GM12878 (cell line): Measurements from ENCODE around the gene NHLRC4. TPM values are rescaled to one million over a fixed set of nuclear protein-coding genes. Genes with fewer than 3 reads are reported as not detected.

Source experiments
- ATAC-seq: fragments of 200-7000 bp; cut with Tn5 transposase; 3 replicates; pipeline ENCODE4 v1.9.1; 2020; ENCODE audit warnings: mild to moderate bottlenecking, moderate library complexity
- BruUV-seq: library from RNA; stranded (reverse); fragments of 400-500 nt; replicated peaks from 2 replicates; lab custom pipeline; 2021; lab: Mats Ljungman, UMichigan
- CTCF ChIA-PET: fragments of 300-600 bp; sonication (Branson Sonifier 250); formaldehyde crosslinking; extraction: SDS; loops from one replicate; lab custom pipeline; 2021; ENCODE audit warnings: inconsistent platforms; lab: Yijun Ruan, JAX
- POLR2A ChIA-PET: fragments of 350-600 bp; formaldehyde crosslinking; extraction: SDS; loops from one replicate; lab custom pipeline; 2021; ENCODE audit warnings: inconsistent platforms; lab: Charles Lee
- RAD21 ChIA-PET: fragments of 300-600 bp; sonication (Branson Sonifier 250); formaldehyde crosslinking; loops from one replicate; lab custom pipeline; 2023; ENCODE audit warnings: antibody characterized with exemption; ENCODE audit not compliant: unreplicated experiment; lab: Charles Lee
- SMC1A ChIA-PET: fragments of 300-600 bp; sonication (Branson Sonifier 250); formaldehyde crosslinking; loops from one replicate; lab custom pipeline; 2023; ENCODE audit not compliant: unreplicated experiment, uncharacterized antibody; lab: Charles Lee
- DNase-seq: peaks from one replicate; pipeline ENCODE4 v3.0.0-alpha.2; 2011; ENCODE audit warnings: low read depth, low spot score
- FAIRE-seq: peaks from 3 replicates; lab custom pipeline; 2011; peaks lifted over from hg19 to GRCh38; lab: Jason Lieb, UNC
- H2AFZ ChIP-seq: 2 replicates; pipeline ENCODE4 v1.6.0; 2011; ENCODE audit warnings: low read depth, low read length, control low read depth; ENCODE audit not compliant: control insufficient read depth
- H3K27ac ChIP-seq: 2 replicates; pipeline ENCODE4 v1.5.1; 2011; ENCODE audit warnings: control low read depth; ENCODE audit not compliant: control insufficient read depth, insufficient read depth
- H3K27me3 ChIP-seq, 2 experiments: replicated peaks in 1 of 2; 2 replicates each; pipeline versions ENCODE4 v1.6.0 to v1.6.1; 2011; ENCODE audit warnings: low read length in 1 of 2; ENCODE audit not compliant: control insufficient read depth in 2 of 2, insufficient read depth in 2 of 2
- H3K36me3 ChIP-seq, 2 experiments: 2 replicates each; pipeline ENCODE4 v1.5.1; 2011; ENCODE audit warnings: low read length in 1 of 2; ENCODE audit not compliant: control insufficient read depth in 2 of 2, insufficient read depth in 2 of 2
- H3K4me1 ChIP-seq: 2 replicates; pipeline ENCODE4 v1.6.1; 2011; ENCODE audit warnings: mild to moderate bottlenecking, low read length, moderate library complexity, mixed read lengths; ENCODE audit not compliant: control insufficient read depth, insufficient read depth
- H3K4me2 ChIP-seq: 2 replicates; pipeline ENCODE4 v1.6.0; 2011; ENCODE audit warnings: control low read depth; ENCODE audit not compliant: control insufficient read depth, insufficient read depth
- H3K4me3 ChIP-seq: fragments of 200-600 bp; sonication (generic); 2 replicates; pipeline ENCODE4 v1.5.1; 2016
- H3K79me2 ChIP-seq: 2 replicates; pipeline ENCODE4 v1.6.0; 2011; ENCODE audit warnings: low read length; ENCODE audit not compliant: control insufficient read depth, insufficient read depth
- H3K9ac ChIP-seq: 2 replicates; pipeline ENCODE4 v1.8.0; 2011; ENCODE audit warnings: low read length, control low read depth, mixed read lengths; ENCODE audit not compliant: control insufficient read depth, insufficient read depth
- H3K9me3 ChIP-seq: replicated peaks from 3 replicates; pipeline ENCODE4 v1.5.1; 2011; ENCODE audit warnings: mild to moderate bottlenecking, low read length; ENCODE audit not compliant: control insufficient read depth, insufficient read depth
- H4K20me1 ChIP-seq: 2 replicates; pipeline ENCODE4 v1.6.0; 2011; ENCODE audit not compliant: control insufficient read depth, insufficient read depth
- BHLHE40 ChIP-seq, 2 experiments: fragments of 450-650 bp in 1 of 2; IDR thresholded peaks; 2 replicates each; pipeline ENCODE4 v1.6.1; 2011 to 2017; ENCODE audit warnings: low read depth in 2 of 2, borderline replicate concordance in 1 of 2, improper control_type of control experiment in 1 of 2, low read length in 1 of 2, mild to moderate bottlenecking in 1 of 2
- CBX3 ChIP-seq: fragments of 200-600 bp; sonication (generic); IDR thresholded peaks from 2 replicates; pipeline ENCODE4 v1.6.1; 2016; ENCODE audit warnings: low read depth, borderline replicate concordance
- DPF2 ChIP-seq: fragments of 450-650 bp; IDR thresholded peaks from 2 replicates; pipeline ENCODE4 v1.6.1; 2017; ENCODE audit warnings: mild to moderate bottlenecking
- EZH2 ChIP-seq: IDR thresholded peaks from 2 replicates; pipeline ENCODE4 v1.6.1; 2012; ENCODE audit warnings: low read depth, mild to moderate bottlenecking, control low read depth, inconsistent platforms, low read length, borderline replicate concordance; ENCODE audit not compliant: control insufficient read depth
- IKZF1 ChIP-seq: fragments of 450-650 bp; conservative IDR thresholded peaks from 2 replicates; pipeline ENCODE4 v1.6.1; 2017; ENCODE audit warnings: antibody characterized with exemption, mild to moderate bottlenecking
- MEF2B ChIP-seq: fragments of 450-650 bp; IDR thresholded peaks from 2 replicates; pipeline ENCODE4 v1.6.1; 2018; ENCODE audit warnings: mild to moderate bottlenecking, moderate library complexity; ENCODE audit not compliant: partially characterized antibody, poor library complexity, severe bottlenecking
- MTA2 ChIP-seq: fragments of 450-650 bp; IDR thresholded peaks from 2 replicates; pipeline ENCODE4 v1.6.1; 2016; ENCODE audit warnings: low read depth, mild to moderate bottlenecking, moderate library complexity
- MYB ChIP-seq: fragments of 150-350 bp; IDR thresholded peaks from 2 replicates; pipeline ENCODE4 v1.6.1; 2014; ENCODE audit warnings: mild to moderate bottlenecking, low read depth, low read length, borderline replicate concordance
- NFYA ChIP-seq: IDR thresholded peaks from 2 replicates; pipeline ENCODE4 v1.6.1; 2011; ENCODE audit warnings: low read depth, mild to moderate bottlenecking, low read length, improper control_type of control experiment, borderline replicate concordance
- PAX5 ChIP-seq: IDR thresholded peaks from 2 replicates; pipeline ENCODE4 v1.6.1; 2011; ENCODE audit warnings: low read depth, low read length, borderline replicate concordance
- REST ChIP-seq: IDR thresholded peaks from 2 replicates; pipeline ENCODE4 v1.6.1; 2012; ENCODE audit warnings: mild to moderate bottlenecking, low read depth, low read length
- SIX5 ChIP-seq: IDR thresholded peaks from 2 replicates; pipeline ENCODE4 v1.6.1; 2011; ENCODE audit warnings: mild to moderate bottlenecking, low read depth, low read length, moderate library complexity; ENCODE audit not compliant: severe bottlenecking
- SKIL ChIP-seq: fragments of 450-650 bp; IDR thresholded peaks from 2 replicates; pipeline ENCODE4 v1.6.1; 2017; ENCODE audit warnings: mild to moderate bottlenecking, low read depth, inconsistent platforms; ENCODE audit not compliant: poor library complexity, severe bottlenecking
- SRF ChIP-seq, 2 experiments: IDR thresholded peaks; 2 replicates each; pipeline ENCODE4 v1.6.1; 2011; ENCODE audit warnings: low read depth in 2 of 2, low read length in 2 of 2, mild to moderate bottlenecking in 1 of 2, moderate library complexity in 1 of 2
- STAT1 ChIP-seq: fragments of 450-650 bp; conservative IDR thresholded peaks from 2 replicates; pipeline ENCODE4 v1.6.1; 2014; ENCODE audit warnings: antibody characterized with exemption, mild to moderate bottlenecking
- ZNF622 ChIP-seq: fragments of 450-650 bp; IDR thresholded peaks from 2 replicates; pipeline ENCODE4 v1.6.1; 2017; ENCODE audit warnings: mild to moderate bottlenecking, inconsistent platforms
- WGBS: methylation state at CpG from one replicate; pipeline ENCODE4 v1.1.6; 2016; ENCODE audit warnings: low lambda C conversion rate; ENCODE audit not compliant: insufficient replicate concordance, insufficient coverage; ENCODE audit errors: missing lambda C conversion rate; 5-methylcytosine and 5-hydroxymethylcytosine counted together
- in situ Hi-C: fragments of 300-500 bp; cut with MboI; formaldehyde crosslinking; loops from 9 replicates; pipeline ENCODE4 v1.14.3; 2018; ENCODE audit warnings: mixed read lengths
- intact Hi-C: fragments of 100-400 bp; cut with micrococcal nuclease; formaldehyde crosslinking; loops from one replicate; pipeline ENCODE4 v1.14.2; 2022; ENCODE audit not compliant: unreplicated experiment
- polyA plus RNA-seq, 11 experiments: library from polyadenylated mRNA; depleted of rRNA in 4 of 11; unstranded in 6 of 11; stranded (reverse) in 5 of 11; fragments of >200 nt; fragmentation: Nextera tagmentation in 4 of 11; fragmentation: Illumina TruSeq in 1 of 11; extraction: Ambion mirVana in 4 of 11; extraction: Trizol in 1 of 11; gene quantifications; 1 replicate in 1 of 11; 2 replicates in 10 of 11; pipeline versions ENCODE4 v1.2.1 to v1.2.3, GENCODE V29; 2011 to 2016; ENCODE audit warnings: inconsistent platforms in 2 of 11, missing spikeins in 2 of 11, low read depth in 1 of 11
- total RNA-seq, 4 experiments: library from RNA; depleted of rRNA in 3 of 4; stranded (reverse); fragments of >200 nt in 3 of 4; fragmentation: Illumina TruSeq in 1 of 4; extraction: Trizol in 1 of 4; gene quantifications; 2 replicates each; pipeline versions ENCODE4 v1.2.1 to v1.2.3, GENCODE V29; 2013 to 2021
- TF ChIP-seq, protein P1 (sequence below): IDR thresholded peaks from 2 replicates; pipeline ENCODE4 v1.6.1; 2011; ENCODE audit warnings: low read depth, low read length, improper control_type of control experiment, borderline replicate concordance

Gene NHLRC4
- total and polyA plus RNA-seq, 10 of the 15 experiments (the other 5 are each of a cell fraction or from before 2014, with no cell fraction given): 0.07 to 1.1 (median 0.57) TPM; not detected in 3

GRCh38 chr16:617855-618254 is 51.0 kb downstream of the NHLRC4 start:
- Histone ChIP-seq H3K4me2 (no peak overlapping the region), H3K4me3 (no peak overlapping the region), H2AFZ (no peak overlapping the region), H3K79me2 (no peaks in the 10 kb centered on the region), H3K9ac (no peak overlapping the region), H3K36me3 (no peaks in the 10 kb centered on the region), H3K4me1 (no peaks in the 10 kb centered on the region), H4K20me1 (no peaks in the 10 kb centered on the region), H3K27ac (no peak overlapping the region), H3K9me3 (no peaks in the 10 kb centered on the region), H3K27me3 (no peaks in the 10 kb centered on the region)
- 78% methylated on average over 16 of the region's 16 CpGs for WGBS
- no peak for FAIRE-seq
- no peak for DNase-seq
- ATAC-seq: no peak
- BruUV-seq: no TSS peak
- SMC1A ChIA-PET: no interaction called here
- TF ChIP-seq DPF2 (no peak), SKIL (no peak), CBX3 (no peak), IKZF1 (no peak), STAT1 (no peak), SRF (IDR thresholded peaks at IDR 0.05; ENCODE audit: low read depth in 2 of 2, low read length in 2 of 2) (no peak), REST (no peak), MYB (no peak), ZNF622 (no peak), BHLHE40 (IDR thresholded peaks at IDR 0.05; ENCODE audit: borderline replicate concordance in 1 of 2, low read depth in 2 of 2, low read length in 1 of 2) (no peak), NFYA (no peak), MEF2B (no peak), MTA2 (no peak), SIX5 (no peak), EZH2 (no peak), PAX5 (no peak)
- TF ChIP-seq, protein P1, sequence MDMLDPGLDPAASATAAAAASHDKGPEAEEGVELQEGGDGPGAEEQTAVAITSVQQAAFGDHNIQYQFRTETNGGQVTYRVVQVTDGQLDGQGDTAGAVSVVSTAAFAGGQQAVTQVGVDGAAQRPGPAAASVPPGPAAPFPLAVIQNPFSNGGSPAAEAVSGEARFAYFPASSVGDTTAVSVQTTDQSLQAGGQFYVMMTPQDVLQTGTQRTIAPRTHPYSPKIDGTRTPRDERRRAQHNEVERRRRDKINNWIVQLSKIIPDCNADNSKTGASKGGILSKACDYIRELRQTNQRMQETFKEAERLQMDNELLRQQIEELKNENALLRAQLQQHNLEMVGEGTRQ: no peak
- POLR2A ChIA-PET: no interaction called here
- in situ Hi-C loops (no loop called here), intact Hi-C loops (no loop called here)
- RAD21 ChIA-PET: no interaction called here
- CTCF ChIA-PET: no interaction called here
